GM18861 (cell line): ENCODE data around the gene EPHB3.

Experiments
- ATAC-seq: cut with Tn5 transposase; IDR thresholded peaks from one replicate; pipeline ENCODE4 v1.9.1; 2021; ENCODE audit not compliant: unreplicated experiment

Gene EPHB3

DNA sequence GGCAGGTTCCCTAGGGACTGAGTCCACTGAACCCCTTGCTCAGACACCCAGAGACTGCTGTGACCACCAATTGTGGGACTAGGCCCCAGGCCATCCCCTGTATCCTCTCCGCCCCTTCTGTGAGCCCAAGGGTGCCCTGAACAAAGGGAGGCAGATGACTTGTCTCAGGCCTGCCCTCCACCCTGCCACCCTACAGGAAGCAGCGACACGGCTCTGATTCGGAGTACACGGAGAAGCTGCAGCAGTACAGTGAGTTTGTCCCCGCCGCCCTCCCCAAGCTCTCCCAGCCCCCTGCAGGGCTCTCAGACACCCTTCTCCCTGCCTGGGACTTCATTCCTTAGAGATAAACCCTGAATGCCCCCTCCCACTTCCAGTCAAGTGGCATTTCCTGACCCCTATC lies 16.6 kb downstream of the EPHB3 start:
- ATAC-seq: no peak

DNA sequence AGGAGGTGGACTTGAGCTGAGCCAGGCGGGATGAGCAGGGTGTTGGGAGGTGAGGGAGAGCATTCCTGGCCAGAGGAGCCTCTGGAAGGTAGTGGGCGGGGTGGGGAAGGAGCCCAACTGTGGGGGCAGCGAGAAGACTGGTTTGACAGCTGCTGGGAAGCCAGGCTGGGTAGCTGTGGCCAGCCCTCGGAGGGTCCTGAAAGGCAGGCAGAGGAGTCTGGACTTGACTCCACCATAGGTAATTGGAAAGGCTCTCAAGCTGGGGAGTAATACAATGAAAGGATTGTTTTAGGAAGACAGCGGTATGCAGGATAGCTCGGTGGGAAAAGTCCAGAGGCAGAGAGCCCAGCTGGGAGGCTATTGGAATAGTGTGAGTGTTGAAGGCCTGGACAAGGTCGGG lies 17.2 kb downstream of the EPHB3 start:
- ATAC-seq: no peak

DNA sequence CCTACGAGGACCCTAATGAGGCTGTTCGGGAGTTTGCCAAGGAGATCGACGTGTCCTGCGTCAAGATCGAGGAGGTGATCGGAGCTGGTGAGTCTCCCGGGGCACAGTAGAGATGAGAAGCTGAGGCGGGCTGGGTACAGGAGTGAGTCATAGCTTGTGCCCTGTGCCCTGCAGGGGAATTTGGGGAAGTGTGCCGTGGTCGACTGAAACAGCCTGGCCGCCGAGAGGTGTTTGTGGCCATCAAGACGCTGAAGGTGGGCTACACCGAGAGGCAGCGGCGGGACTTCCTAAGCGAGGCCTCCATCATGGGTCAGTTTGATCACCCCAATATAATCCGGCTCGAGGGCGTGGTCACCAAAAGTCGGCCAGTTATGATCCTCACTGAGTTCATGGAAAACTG lies 17.9 kb downstream of the EPHB3 start:
- no peak for ATAC-seq

DNA sequence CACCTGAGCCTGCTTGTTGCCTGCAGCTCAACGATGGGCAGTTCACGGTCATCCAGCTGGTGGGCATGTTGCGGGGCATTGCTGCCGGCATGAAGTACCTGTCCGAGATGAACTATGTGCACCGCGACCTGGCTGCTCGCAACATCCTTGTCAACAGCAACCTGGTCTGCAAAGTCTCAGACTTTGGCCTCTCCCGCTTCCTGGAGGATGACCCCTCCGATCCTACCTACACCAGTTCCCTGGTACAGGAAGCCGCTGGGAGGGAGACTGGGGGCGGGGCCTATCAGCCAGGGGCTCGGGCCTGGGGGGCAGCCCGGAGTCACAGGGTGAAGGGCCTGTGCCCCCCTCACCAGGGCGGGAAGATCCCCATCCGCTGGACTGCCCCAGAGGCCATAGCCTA lies 18.8 kb downstream of the EPHB3 start:
- no peak for ATAC-seq

DNA sequence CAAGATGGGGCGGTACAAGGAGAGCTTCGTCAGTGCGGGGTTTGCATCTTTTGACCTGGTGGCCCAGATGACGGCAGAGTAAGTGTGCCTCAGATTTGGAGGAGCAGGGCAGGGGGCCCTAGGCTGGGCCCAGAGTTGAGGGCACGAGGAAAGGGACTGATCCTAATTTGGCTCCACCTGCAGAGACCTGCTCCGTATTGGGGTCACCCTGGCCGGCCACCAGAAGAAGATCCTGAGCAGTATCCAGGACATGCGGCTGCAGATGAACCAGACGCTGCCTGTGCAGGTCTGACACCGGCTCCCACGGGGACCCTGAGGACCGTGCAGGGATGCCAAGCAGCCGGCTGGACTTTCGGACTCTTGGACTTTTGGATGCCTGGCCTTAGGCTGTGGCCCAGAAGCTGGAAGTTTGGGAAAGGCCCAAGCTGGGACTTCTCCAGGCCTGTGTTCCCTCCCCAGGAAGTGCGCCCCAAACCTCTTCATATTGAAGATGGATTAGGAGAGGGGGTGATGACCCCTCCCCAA lies 19.8 kb downstream of the EPHB3 start:
- ATAC-seq: no peak

DNA sequence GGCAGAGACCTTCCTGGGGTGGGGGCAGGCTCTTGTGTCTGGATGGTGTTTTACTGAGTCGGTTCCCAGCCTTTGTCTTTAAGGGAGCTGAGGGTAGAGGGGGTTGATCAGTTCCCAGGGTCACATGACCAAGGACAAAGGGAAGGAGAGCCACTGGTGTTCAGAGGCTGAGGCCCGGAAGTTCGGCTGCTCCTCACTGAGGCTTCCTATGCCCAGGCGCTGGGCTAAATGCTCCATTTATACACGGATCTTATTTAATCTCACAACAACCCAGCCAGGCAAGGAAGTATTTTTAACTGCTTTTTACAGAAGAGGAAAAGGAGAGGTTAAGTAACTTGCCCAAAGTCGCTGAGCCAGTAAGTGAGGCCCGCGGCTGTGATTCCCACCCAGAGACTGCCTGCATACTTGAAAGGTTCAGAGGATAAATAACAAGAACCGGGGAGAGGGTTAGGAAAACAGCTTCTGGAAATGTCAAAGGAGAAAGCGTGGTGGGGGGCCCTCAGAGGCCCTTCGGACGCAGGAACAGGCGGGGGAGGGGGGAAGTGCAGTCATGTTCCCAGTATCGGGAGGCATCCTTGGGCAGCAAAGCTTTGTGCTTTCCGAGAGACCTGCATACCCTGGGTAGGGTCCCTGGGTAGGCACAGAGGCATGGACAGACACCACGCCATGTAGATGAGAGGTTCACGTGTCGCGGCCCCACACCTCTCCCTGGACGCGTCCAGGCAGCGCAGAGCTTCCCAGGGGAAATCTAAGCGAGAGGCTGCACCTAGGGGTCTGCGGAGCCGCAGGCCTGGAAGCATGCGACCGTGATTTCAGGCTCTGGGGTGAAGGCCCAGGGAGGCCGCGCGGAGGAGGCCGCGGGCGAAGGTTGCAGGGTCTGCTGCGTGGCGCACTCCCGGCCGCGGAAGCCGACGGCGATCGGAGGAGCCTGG lies 21.3 kb downstream of the EPHB3 start:
- no peak for ATAC-seq

DNA sequence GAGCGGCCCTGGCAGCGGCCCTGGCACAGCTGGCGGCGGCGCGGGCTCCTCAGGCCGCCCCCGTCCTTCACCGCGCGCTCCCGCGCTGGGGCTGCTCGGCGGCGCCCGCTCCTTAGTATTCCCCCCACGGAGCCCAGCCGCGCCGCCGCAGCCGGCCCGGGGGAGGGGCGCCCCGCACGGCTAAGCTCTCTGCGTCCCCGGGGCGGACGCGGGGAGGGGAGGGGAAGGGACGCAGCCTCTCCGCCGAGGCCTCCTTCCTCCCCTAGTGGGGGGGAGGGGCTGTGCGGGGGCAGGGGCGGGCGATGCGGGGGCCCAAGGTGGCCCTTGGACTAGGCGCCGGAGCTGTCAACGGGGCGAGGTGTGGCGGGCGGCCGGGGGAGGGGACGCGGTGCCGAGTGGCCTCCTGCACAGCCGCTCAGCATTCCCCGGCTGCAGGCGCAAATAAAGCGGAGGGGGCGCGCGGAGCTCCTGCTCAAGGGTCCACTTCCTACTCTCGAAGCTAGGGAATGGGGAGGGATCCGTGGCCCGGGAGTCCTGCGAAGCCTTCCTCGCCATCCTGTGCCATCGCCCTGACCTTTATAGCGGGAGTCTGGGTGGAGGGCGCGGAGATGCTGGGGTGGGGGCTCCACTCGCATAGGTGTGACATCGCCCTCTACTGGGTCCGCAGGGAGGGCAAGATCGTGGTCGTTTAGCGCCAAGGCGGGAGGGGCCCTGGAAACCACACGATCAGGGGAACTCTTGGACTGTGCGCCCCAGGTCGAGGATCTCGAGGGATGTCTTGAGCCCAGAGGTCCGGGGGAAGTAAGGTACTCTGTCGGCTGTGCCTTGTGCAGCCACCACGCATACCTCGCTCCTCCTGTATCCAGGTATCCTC lies 22.2 kb downstream of the EPHB3 start:
- ATAC-seq: no peak

DNA sequence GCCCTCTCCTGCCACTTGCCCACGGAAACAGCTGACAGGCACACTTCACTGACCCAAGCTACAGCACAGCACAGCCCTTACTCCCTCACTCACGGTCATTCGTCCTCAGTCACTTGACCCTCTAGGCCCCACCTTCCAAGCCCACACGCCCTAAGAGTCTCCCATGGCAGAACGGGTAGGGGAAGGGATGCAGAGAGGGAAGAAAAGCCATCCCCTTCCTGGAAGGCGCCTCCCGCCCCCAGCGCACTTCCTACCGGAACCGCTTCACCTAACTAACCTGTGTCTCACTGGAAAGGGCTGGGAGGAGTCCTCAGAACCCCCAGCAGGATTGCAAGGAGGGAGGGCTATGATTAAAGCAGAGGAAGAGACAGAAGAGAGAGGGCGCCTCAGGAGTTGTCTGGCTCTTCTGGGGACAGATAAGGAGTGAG lies 22.9 kb downstream of the EPHB3 start:
- no peak for ATAC-seq

DNA sequence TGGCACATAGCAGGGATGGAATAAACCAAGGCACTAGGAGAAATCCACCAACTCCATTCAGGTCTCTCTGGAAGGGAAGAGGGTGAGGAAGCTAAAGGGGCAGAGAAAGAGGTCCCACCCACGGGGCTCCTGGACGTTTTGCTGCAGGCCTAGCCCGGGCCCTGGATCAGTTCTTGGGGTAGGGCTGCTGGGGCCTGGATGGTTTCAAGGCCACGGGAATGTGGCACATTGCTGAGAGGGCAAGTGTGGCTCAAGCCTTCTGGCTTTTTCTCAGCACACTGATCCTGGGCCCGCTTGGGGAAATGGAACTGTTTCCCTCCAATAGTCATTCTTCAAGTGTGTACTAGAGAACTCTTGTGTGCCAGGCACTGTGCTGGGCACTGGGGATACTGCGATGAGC lies 24.0 kb downstream of the EPHB3 start:
- ATAC-seq: no peak

DNA sequence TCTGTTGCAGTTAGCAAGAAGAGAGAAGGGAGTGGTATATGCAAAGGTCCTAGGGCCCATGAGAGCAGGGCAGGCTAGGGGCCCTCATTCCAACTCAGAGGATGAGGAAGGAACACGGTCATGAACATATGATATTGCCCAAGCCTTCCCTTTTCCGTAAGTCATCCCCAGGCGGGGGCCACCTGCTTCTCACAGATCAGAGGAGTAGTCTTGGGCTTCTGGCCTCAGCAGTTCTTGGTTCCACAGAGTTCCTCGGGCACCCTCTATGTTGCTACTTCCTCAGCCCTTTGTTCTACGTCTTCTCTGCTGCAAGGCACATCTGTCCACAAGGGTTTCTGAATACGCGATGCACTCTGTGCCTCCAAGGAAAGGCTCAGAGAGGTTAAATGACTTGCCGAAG lies 25.3 kb downstream of the EPHB3 start:
- ATAC-seq: no peak

DNA sequence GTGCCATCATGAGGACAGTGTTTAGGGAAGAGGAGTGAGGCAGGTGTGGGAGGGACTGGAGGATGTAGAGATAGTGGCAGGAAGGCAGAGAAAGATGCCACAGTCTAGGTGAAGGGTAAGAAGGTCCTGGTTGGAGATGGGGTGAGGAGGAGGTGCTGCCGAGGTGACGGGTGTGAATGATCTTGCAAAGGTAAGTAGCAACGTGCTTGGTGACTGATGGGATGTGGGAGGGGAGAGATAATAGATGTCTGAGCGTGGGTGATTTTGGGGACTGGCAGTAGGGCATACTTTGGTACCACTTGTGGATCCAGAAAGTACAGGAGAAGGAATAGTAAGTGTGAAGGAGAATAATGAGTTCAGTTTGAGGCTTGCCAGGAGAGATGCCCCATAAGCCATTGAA lies 27.2 kb downstream of the EPHB3 start:
- ATAC-seq: no peak

DNA sequence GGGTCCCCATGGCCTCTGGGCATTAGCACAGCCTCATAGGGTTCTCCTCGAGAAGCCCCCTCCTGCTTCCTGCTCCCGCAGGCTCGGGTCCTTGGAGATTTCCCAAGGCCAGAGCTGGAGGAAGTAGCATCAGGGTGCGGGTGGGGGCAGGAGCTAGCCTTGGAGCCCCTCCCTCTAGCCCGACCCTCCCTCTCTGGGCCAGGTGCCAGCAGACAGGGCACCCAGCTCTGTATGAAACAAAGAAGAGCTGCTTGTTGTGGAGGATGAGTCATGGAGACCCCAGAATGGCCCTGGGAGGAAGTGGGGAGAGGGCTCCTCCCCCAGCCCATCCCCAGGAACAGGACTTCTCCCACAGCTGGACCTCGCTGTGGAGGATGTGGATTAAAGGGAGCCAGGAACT lies 29.2 kb downstream of the EPHB3 start:
- no peak for ATAC-seq

DNA sequence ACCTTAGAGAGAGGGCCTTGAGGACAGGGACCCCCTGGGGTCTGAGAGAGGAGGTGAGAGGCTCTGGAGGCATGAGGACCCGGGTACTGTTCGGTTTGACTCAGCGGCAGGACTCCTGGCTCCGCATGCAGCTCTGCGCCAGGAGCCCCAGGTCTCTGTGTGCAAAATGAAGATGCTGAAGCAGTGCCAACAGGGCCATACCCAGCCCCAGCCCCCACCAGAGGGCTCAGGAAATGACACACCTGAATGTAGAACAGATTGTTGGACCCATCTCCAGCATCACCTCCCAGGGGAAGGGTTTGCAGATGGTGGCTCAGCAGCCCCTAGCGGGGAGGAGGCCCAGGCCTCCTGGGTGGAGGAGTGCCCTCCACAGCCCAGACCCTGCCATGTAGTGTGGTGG lies 30.2 kb downstream of the EPHB3 start:
- ATAC-seq: no peak

DNA sequence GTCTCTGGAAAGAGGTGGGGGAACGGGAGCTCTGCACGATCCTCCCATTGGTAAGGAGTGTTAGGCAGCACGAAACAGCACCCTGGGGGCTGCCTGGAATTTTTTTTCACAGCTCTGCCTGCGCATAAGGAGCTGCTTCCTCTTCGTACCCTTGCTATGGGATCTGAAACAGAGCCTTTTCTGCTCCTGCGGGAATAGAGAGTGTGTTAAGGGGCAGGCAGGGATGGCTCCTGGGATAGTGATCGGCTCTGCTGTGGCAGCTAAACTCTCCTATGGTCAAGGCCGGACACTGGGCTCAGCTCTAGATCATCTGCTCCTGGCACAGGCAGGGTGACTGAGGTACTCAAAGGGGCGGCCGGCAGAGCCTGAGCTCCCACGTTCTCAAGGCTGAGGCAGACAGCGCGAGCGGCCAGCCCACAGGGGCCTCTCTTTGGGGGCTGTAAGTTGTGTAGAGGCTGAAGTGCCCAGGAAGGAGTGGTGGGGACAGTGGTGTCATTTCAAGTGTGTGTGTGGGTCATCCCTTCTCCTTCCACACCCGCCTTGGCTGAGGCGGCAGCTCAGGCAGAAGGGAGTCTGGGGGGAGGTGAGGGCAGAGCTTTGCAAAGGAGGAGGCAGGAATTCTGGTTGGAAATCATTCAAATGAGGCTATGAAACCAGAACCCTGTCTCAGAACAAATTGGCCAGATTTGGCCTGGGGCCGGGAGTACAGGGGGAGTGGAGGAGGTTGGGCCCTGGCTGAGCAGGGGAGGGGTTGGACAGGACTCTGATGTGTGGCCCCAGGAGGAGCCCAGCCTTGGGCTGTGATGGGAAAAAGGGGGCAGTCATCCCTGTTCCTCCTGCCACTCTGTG lies 31.0 kb downstream of the EPHB3 start:
- no peak for ATAC-seq

DNA sequence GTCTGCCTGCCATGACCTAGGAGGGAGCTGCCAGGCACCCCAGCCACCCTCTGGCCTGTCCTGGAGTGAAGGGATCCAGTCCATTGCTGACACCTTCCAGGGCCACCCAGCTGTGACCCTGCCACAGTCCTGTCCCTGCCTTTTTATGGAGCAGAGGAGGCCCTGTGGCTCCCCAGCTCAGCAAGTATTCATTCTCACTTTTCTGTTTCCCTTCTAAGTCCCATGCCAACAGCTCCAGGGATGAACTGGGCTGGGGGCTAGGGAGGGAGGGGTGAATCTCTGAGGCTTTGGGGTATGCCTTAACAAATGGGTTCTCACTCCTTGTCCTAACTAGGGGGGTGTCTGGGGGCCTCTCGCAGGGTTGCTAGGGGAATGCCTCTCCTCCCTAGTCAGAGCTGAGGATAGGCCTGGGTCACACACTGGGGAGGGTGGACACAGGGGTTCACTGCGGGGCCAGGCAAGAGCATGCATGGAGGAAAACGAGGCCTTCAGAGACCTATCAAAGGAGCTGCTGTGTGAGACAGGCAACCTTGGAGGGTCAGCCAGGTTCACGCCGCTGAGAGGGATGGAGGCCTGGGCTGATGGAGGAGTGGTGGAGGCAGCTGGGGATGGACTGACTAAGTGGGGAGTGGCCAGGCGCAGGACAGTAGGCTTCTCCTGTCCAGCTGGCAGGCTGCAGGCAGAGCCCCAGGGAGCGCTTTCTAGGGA lies 31.8 kb downstream of the EPHB3 start:
- ATAC-seq: no peak

DNA sequence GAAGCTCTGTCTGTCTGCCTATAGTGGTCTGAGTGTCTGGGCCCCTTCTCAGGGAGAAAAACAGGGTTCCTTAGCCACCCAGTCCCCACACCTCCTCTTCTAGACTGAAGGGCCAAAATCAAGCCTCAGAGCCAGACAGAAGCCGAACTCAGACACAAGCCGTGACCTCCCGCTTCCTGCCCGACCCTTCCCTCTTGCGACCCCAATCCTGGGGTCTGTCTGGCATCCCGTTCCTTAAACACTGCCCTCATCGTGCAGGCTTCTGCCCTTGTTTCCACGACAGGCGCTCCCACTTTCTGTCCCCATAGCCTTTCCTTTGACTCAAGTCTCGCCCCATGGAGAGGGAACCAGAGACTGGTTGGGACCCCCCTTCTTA lies 32.3 kb downstream of the EPHB3 start:
- no peak for ATAC-seq

DNA sequence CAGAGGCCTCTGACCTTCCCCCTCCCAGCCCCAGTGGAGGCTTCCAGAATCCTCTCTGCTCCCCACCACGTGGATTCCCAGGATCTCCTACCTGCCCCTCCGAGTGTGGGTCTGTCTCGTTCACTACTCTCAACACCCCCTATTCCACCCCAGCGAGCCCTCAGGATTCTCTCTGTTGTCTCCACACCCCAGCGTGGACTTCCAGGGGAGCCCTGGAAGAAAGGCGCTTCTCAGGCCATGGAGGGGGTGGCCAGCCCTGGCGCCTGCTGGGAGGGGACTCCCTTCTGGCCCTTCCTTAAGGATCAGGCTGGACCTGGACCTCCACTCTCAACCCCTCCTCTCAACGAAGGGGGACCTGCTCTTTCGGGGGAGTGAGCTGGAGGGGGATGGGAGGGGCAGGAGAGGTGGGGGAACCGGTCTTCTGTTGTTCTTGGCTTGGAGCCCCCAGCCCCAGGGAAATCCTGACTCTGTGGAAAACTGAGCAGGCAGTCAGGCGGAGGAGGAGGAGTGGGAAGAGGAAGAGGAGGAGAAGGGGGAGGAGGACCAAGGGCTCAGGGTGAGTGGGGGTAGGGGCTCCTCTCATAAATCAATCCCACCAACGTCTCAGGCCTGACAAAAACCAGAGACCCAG lies 32.9 kb downstream of the EPHB3 start:
- ATAC-seq: no peak

DNA sequence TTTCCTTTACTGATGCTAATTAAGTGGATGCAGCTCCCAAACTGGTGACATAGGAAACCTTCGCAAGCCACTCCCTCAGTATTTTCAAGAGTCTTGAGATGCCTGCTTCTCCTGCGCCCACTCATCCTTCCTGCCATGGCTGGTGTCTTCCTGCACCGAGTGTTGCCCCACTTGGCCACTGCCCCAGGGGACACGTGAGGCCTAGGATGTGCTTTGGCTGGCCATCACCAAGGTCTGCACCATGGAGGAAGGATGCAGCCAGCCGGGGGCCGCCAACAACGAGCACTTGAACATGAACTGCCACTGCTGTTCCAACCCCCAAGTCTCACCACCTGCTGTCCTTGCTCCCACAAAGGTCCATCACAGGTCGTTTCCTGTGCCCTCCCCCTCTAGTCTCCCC lies 34.1 kb downstream of the EPHB3 start:
- ATAC-seq: no peak

DNA sequence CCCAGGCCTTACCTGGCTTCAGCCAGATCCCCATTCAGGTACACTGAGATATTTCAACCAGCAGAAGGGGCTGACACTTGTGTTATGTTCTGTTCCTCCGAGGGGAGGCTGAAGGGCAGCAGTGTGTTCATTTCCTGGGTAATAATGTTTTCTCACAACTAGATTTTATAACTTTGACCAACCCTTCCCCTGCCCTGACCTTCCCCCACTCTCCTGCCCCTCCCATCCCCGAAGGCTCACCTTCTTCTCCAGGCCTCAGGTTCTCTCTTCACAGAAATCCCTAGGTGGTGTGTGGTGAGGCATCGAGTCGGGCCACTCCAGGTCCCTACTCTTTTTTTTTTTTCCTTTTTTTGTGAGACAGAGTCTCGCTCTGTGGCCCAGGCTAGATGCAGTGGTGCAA lies 34.6 kb downstream of the EPHB3 start:
- ATAC-seq: no peak
